ENCODE measurements around the gene ACTR3C.
A peak's percentile ranks its signal among the peaks of the same experiment; 100 is the strongest.

The ACTR3C gene

DNA sequence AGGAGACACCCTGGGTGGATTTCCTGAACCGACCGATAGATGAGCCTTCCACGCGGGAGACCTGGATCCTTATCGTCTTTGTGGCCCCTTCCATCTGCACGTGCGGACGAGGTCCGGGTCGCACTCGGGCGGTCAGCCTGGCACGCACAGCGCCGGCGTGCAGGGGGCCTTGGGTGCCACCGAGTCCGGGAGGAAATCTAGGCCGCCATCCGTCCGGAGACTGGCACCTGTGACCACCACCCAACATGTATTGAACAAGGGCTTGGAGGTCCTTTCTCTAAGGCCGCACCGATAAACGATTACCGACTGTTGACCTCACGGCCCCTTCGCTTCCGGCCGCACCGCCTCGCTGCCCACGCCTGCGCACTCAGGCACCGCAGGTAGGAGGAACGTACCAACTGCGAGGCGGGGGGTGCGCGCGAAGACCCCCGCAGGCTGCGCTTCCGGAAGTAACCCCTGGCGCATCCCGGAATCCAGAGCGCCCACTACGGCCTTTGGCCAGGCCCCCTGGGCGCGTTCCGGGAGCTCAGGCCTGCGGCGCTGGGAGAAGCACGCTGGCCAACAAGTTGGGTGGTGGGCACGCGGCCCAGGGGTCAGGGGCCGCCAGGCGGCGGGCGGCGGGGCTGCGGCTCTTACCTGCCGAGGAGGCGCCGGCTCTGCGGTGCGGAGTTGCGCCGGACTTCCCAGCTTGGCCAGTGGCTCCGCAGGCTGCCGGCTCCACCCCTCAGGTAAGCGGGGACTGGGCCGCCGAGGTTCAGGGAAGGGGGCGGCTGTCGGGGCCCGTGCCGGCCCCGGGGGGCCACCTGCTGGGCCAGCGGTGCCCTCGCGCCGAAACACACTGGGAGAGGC, at the start of gene ACTR3C, which contains the start of gene LRRC61:
TSS of gene ACTR3C (minus strand) at position 713 of the 849 bp plus-strand sequence. CDS start 28,249 bp downstream, outside the sequence.
TSS of gene LRRC61 (plus strand) at position 523 of the 849 bp plus-strand sequence. CDS start 13,507 bp downstream, outside the sequence.
- peak; percentile 79 for DNase-seq (ENCODE audit: extremely low spot score)
- ChIA-PET POLR2A (interaction anchor here (0.5 to 1.8 kb wide), 18 partner anchors 9 to 460 kb away, joined by 3 to 21 read pairs (median 4); partner anchors contain the start of gene REPIN1), CTCF (interaction anchor here (0.5 kb wide), 1 partner anchor 819 kb away, joined by 4 read pairs; no protein-coding TSS in a partner anchor)
- TF ChIP-seq BHLHE40 (IDR thresholded peaks at IDR 0.05; ENCODE audit: borderline replicate concordance) (peak; percentile 45; the same call in 1 of the 2 replicates), L3MBTL2 (conservative IDR thresholded peaks at IDR 0.05) (peak; percentile 96), ELF4 (IDR thresholded peaks at IDR 0.05) (peak; percentile 72), ARNT (IDR thresholded peaks at IDR 0.05) (no peak)

DNA sequence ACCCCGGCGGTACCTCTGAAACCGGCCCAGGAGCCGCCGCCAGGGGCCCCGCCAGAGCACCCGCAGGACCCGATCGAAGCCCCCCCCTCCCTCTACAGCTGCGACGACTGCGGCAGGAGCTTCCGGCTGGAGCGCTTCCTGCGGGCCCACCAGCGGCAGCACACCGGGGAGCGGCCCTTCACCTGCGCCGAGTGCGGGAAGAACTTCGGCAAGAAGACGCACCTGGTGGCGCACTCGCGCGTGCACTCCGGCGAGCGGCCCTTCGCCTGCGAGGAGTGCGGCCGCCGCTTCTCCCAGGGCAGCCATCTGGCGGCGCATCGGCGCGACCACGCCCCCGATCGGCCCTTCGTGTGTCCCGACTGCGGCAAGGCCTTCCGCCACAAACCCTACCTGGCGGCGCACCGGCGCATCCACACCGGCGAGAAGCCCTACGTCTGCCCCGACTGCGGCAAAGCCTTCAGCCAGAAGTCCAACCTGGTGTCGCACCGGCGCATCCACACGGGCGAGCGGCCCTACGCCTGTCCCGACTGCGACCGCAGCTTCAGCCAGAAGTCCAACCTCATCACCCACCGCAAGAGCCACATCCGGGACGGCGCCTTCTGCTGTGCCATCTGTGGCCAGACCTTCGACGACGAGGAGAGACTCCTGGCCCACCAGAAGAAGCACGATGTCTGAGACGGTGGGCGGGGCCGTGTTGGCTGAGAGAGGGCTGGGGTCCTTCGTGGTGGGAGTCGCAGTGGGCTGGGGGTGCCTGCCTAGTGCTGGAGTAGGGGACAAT, 49.1 kb upstream of the ACTR3C start:
- TF ChIP-seq, protein P1, sequence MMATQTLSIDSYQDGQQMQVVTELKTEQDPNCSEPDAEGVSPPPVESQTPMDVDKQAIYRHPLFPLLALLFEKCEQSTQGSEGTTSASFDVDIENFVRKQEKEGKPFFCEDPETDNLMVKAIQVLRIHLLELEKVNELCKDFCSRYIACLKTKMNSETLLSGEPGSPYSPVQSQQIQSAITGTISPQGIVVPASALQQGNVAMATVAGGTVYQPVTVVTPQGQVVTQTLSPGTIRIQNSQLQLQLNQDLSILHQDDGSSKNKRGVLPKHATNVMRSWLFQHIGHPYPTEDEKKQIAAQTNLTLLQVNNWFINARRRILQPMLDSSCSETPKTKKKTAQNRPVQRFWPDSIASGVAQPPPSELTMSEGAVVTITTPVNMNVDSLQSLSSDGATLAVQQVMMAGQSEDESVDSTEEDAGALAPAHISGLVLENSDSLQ (IDR thresholded peaks at IDR 0.05): no peak
- DNase-seq (ENCODE audit: extremely low spot score): no peak
- ChIA-PET POLR2A (no interaction called here), CTCF (no interaction called here)

DNA sequence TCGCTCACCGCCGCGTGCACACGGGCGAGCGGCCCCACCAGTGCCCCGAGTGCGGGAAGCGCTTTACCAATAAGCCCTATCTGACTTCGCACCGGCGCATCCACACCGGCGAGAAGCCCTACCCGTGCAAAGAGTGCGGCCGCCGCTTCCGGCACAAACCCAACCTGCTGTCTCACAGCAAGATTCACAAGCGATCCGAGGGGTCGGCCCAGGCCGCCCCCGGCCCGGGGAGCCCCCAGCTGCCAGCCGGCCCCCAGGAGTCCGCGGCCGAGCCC, 48.6 kb upstream of the ACTR3C start:
- CTCF ChIA-PET: no interaction called here
- no peak for TF ChIP-seq ELF4 (IDR thresholded peaks at IDR 0.05)
- TF ChIP-seq NFRKB (IDR thresholded peaks at IDR 0.05): no peak
- no peak for DNase-seq (ENCODE audit: extremely low spot score)
- POLR2A ChIA-PET: no interaction called here

DNA sequence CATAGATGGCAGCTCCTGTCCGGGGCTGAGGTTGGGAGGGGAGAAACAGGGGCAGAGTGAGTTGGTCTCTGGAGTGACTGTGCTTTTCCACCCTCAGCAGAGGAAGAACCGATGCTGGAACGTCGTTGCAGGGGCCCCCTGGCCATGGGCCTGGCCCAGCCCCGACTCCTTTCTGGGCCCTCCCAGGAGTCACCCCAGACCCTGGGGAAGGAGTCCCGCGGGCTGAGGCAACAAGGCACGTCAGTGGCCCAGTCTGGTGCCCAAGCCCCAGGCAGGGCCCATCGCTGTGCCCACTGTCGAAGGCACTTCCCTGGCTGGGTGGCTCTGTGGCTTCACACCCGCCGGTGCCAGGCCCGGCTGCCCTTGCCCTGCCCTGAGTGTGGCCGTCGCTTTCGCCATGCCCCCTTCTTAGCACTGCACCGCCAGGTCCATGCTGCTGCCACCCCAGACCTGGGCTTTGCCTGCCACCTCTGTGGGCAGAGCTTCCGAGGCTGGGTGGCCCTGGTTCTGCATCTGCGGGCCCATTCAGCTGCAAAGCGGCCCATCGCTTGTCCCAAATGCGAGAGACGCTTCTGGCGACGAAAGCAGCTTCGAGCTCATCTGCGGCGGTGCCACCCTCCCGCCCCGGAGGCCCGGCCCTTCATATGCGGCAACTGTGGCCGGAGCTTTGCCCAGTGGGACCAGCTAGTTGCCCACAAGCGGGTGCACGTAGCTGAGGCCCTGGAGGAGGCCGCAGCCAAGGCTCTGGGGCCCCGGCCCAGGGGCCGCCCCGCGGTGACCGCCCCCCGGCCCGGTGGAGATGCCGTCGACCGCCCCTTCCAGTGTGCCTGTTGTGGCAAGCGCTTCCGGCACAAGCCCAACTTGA, 48.0 kb upstream of the ACTR3C start:
- TF ChIP-seq LEF1 (IDR thresholded peaks at IDR 0.05; ENCODE audit: borderline replicate concordance): no peak
- no peak for DNase-seq (ENCODE audit: extremely low spot score)
- CTCF ChIA-PET: no interaction called here
- POLR2A ChIA-PET: no interaction called here

DNA sequence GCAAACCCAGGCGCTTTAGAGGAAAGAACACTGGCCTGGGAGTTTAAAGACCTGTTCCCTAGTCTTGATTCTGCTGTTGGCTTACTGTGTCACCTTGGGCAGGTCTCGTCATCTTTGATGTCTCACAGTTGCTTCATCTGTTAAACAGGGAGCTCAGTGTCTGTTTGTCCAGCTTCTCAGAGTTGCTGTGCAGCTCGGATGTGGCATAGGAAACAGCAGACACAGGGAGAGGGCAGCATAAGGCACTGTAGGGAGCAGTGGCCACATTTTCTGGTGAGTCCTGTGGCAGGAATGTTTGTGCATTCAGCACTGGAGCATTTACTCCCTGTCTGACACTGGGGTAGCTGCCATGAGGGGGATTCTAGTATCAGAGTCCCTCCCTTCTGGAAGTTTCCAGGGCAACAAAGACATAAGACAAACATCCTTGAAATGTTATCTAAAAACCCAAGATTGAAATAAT, 47.3 kb upstream of the ACTR3C start:
- ChIA-PET CTCF (interaction anchor here (1.1 kb wide), 1 partner anchor 32 kb away, joined by 3 read pairs; no protein-coding TSS in a partner anchor), POLR2A (interaction anchor here (1.3 to 3.3 kb wide), 7 partner anchors 7 to 57 kb away, joined by 3 to 50 read pairs (median 20); partner anchors contain the start of genes ACTR3C, LRRC61 and ZNF775)
- DNase-seq (ENCODE audit: extremely low spot score): no peak
- no peak for TF ChIP-seq FOXK2 (IDR thresholded peaks at IDR 0.05)
- TF ChIP-seq NFRKB (IDR thresholded peaks at IDR 0.05): no peak
- TF ChIP-seq ELF4 (IDR thresholded peaks at IDR 0.05): no peak
- TF ChIP-seq FOXA1 (IDR thresholded peaks at IDR 0.05): no peak
- no peak for TF ChIP-seq HDGF (IDR thresholded peaks at IDR 0.05; ENCODE audit: borderline replicate concordance)
- TF ChIP-seq TARDBP (IDR thresholded peaks at IDR 0.05): no peak
- TF ChIP-seq CTBP1 (IDR thresholded peaks at IDR 0.05; ENCODE audit: borderline replicate concordance): no peak
- no peak for TF ChIP-seq BHLHE40 (IDR thresholded peaks at IDR 0.05; ENCODE audit: borderline replicate concordance)
- TF ChIP-seq, protein P1 (IDR thresholded peaks at IDR 0.05): no peak
- TF ChIP-seq FOXM1 (IDR thresholded peaks at IDR 0.05; ENCODE audit: borderline replicate concordance): no peak
- no peak for TF ChIP-seq ARNT (IDR thresholded peaks at IDR 0.05)
- TF ChIP-seq L3MBTL2 (conservative IDR thresholded peaks at IDR 0.05): no peak

DNA sequence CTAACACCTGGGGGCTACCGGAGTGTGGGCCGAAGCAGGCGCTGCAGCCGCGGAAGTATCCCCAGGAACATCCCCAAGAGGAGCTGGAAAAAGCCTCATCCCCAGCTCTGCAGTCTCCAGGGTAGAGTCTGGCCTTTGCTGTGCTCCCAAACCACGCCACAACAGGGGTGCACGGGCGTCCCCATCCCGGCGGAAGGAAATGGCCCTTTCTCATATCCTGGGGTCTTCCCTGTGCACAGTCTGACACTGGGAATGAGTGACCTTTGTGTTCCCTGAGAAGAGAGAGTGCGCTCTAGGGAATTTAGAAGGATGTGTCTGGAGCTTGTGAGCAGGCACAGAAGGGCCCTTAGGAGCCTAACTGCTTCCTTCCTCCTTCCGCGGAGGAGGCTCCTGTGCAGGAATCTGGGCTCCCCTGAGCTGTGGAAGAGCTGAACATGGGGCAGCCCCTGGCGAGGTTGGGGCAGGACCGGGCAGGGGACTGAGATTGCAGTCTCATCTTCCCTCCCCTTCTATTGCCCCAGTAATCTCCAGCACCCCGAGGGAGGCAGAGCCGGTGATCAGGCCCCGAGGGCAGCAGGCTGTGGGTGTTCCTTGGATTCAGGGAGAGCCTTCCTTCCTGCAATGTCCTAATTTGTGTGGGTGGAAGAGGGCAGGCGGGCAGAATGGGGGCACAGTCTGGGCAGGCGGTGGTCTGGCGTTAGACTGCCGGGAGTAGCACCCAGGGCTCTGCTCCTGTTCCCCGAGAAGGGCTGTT, 46.6 kb upstream of the ACTR3C start:
- no peak for DNase-seq (ENCODE audit: extremely low spot score)
- ChIA-PET CTCF (interaction anchor here (0.8 to 1.1 kb wide), 2 partner anchors 33 to 1109 kb away, joined by 3 read pairs; no protein-coding TSS in a partner anchor), POLR2A (interaction anchor here (0.9 to 3.3 kb wide), 9 partner anchors 8 to 56 kb away, joined by 3 to 50 read pairs (median 15); partner anchors contain the start of genes ACTR3C, LRRC61 and ZNF775)
- TF ChIP-seq FOXK2 (IDR thresholded peaks at IDR 0.05) (no peak), ELF4 (IDR thresholded peaks at IDR 0.05) (no peak), HDGF (IDR thresholded peaks at IDR 0.05; ENCODE audit: borderline replicate concordance) (no peak), BHLHE40 (IDR thresholded peaks at IDR 0.05; ENCODE audit: borderline replicate concordance) (no peak), ARNT (IDR thresholded peaks at IDR 0.05) (no peak)
